ENCODE results near the gene PRAMEF13.
"Not testable (repeated sequence)": the region's sequence is repeated elsewhere in the genome, so short reads cannot be mapped to it uniquely, and the experiment has no call there.

The PRAMEF13 gene

DNA sequence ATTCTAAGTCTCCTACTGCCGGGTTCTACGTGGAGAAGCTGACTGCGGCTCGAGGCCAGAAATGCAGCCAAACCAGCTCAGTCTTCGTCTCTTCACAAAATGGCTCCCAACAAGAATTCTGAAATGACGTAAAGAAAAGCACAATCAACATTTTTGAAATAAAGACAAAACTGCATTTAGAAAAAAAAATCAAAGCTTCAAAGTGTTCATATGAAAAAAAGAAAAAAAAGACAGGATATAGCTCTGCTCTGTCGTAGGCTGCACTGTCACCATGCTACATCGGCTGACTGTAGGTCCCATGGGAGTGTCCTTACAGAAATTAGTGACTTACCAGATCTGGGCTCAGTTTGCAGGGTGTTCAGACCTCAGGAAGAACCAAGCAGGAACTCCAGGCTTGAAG is 35.7 kb downstream of the PRAMEF13 start, which contains the start of gene HNRNPCL4:
TSS of gene HNRNPCL4 (minus strand) at position 101 of the 400 bp plus-strand sequence. CDS start 164 bp downstream, outside the sequence.
- not testable (repeated sequence) for DNase-seq

DNA sequence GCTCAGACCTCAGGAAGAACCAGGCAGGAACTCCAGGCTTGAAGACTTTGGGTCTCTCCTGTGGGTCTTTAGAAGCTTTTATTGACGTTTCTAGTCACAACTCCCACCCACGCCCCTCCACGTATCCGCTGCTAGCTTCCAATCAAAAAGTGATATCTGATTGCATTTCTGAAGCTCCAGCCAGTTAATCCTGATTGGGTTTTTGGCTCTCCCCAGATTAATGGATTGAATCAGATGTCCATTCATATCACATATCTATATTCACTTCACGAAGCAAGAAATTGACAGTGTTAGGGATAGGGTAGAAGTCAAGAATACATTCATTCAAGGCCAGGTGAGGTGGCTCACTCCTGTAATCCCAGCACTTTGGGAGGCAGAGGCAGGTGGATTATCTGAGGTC is 45.3 kb downstream of the PRAMEF13 start, which contains the start of gene PRAMEF26:
TSS of gene PRAMEF26 (minus strand) at position 101 of the 400 bp plus-strand sequence. CDS start 2,914 bp downstream, outside the sequence.
- not testable (repeated sequence) for DNase-seq

All from NCI-H1694 (cell line).